Erythroblast (primary cell): ENCODE measurements around the gene XCR1.

ENCODE experiments used
- GATA1 ChIP-seq: IDR thresholded peaks from 2 replicates; pipeline ENCODE4 v1.6.1; 2011; ENCODE audit warnings: low read depth, mild to moderate bottlenecking, control low read depth, low read length, moderate library complexity
- POLR2A ChIP-seq: IDR thresholded peaks from 2 replicates; pipeline ENCODE4 v1.6.1; 2011; ENCODE audit warnings: mild to moderate bottlenecking, low read length

GRCh38 chr3:46001178-46001577 lies 26.1 kb downstream of the XCR1 start:
- no peak for TF ChIP-seq POLR2A
- no peak for TF ChIP-seq GATA1
